ENCODE data around the gene NEUROG1.

- TF ChIP-seq POLR2AphosphoS5 (IDR thresholded peaks at IDR 0.05; ENCODE audit: insufficient read depth in 1 of 2, low read depth in 1 of 2) (no peak), CTCF (IDR thresholded peaks at IDR 0.05) (no peak)
These were observed 11.1 kb upstream of the NEUROG1 start for GRCh38 chr5:135546912-135547311.
